ENCODE measurements around the gene GPR35.

DNA sequence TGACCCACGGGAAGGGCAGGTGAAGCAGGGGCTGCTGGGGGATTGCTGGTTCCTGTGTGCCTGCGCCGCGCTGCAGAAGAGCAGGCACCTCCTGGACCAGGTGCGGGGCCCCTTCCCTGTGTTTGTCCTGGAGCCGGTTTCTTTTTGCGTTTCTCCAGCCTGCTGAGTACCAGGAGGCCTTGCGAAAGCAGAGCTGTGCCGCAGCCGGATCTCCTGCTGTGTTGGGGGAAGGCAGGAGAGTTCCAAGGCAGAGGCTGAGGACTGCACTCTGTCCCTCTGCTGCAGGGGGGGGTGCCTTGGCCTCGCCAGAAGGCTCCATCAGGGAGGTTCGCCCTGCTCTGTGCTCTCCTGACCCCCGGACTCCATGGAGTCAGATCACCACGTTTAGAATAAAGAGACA is 35.9 kb upstream of the GPR35 start:
- no peak for TF ChIP-seq FOXP1 (IDR thresholded peaks at IDR 0.05)
- TF ChIP-seq FOXP1 (CRISPR knock-in tag; IDR thresholded peaks at IDR 0.05) = no peak
- TF ChIP-seq CREB1 (IDR thresholded peaks at IDR 0.05) = no peak
- no peak for TF ChIP-seq CREB1 (CRISPR knock-in tag; IDR thresholded peaks at IDR 0.05)
- TF ChIP-seq TRIM24 (CRISPR knock-in tag; IDR thresholded peaks at IDR 0.05) = no peak
- TF ChIP-seq ATF7 (IDR thresholded peaks at IDR 0.05) = no peak
- TF ChIP-seq ATF7 (CRISPR knock-in tag; IDR thresholded peaks at IDR 0.05) = no peak
- no peak for TF ChIP-seq SOX5 (CRISPR knock-in tag; IDR thresholded peaks at IDR 0.05; ENCODE audit: borderline replicate concordance)
- TF ChIP-seq POLR2AphosphoS5 (IDR thresholded peaks at IDR 0.05; ENCODE audit: low read depth, low read length) = no peak
- TF ChIP-seq, protein P1, sequence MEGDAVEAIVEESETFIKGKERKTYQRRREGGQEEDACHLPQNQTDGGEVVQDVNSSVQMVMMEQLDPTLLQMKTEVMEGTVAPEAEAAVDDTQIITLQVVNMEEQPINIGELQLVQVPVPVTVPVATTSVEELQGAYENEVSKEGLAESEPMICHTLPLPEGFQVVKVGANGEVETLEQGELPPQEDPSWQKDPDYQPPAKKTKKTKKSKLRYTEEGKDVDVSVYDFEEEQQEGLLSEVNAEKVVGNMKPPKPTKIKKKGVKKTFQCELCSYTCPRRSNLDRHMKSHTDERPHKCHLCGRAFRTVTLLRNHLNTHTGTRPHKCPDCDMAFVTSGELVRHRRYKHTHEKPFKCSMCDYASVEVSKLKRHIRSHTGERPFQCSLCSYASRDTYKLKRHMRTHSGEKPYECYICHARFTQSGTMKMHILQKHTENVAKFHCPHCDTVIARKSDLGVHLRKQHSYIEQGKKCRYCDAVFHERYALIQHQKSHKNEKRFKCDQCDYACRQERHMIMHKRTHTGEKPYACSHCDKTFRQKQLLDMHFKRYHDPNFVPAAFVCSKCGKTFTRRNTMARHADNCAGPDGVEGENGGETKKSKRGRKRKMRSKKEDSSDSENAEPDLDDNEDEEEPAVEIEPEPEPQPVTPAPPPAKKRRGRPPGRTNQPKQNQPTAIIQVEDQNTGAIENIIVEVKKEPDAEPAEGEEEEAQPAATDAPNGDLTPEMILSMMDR (CRISPR knock-in tag; IDR thresholded peaks at IDR 0.05) = no peak
- TF ChIP-seq CAMTA2 (CRISPR knock-in tag; IDR thresholded peaks at IDR 0.05; ENCODE audit: borderline replicate concordance) = no peak
